Kidney (tissue), 14 donors: Measurements from ENCODE around the gene DENND6B. TPM values are rescaled to one million over a fixed set of nuclear protein-coding genes. Genes with fewer than 3 reads are reported as not detected.
A peak's percentile ranks its signal among the peaks of the same experiment; 100 is the strongest.

Experiments
- DNase-seq, 5 donors: peaks; one replicate each; pipeline ENCODE4 v3.0.0-alpha.2; 2013 to 2020
- FAIRE-seq: peaks from 2 replicates; lab custom pipeline; 2012; peaks lifted over from hg19 to GRCh38; lab: Jason Lieb, UNC
- H3K27ac ChIP-seq, 2 donors: one replicate each; pipeline ENCODE4 v1.7.0; 2013; ENCODE audit warnings: low read depth in 2 of 2, low read length in 2 of 2, inconsistent platforms in 1 of 2
- H3K27me3 ChIP-seq: one replicate; pipeline ENCODE4 v1.7.1; 2013; ENCODE audit warnings: low read length, inconsistent platforms; ENCODE audit not compliant: control insufficient read depth, insufficient read depth
- H3K36me3 ChIP-seq, 3 donors: one replicate each; pipeline versions ENCODE4 v1.7.0 to v1.7.1; 2013; ENCODE audit warnings: low read length in 3 of 3, control low read depth in 1 of 3, inconsistent platforms in 1 of 3; ENCODE audit not compliant: insufficient read depth in 3 of 3, control insufficient read depth in 2 of 3
- H3K4me1 ChIP-seq, 3 donors: one replicate each; pipeline versions ENCODE4 v1.7.0 to v1.7.1; 2013; ENCODE audit warnings: low read length in 3 of 3, inconsistent platforms in 1 of 3, low read depth in 1 of 3; ENCODE audit not compliant: control insufficient read depth in 2 of 3, insufficient read depth in 2 of 3
- H3K4me3 ChIP-seq, 3 donors: one replicate each; pipeline versions ENCODE4 v1.7.0 to v1.8.1; 2013; ENCODE audit warnings: low read length in 3 of 3, control low read depth in 1 of 3, inconsistent platforms in 1 of 3
- H3K9ac ChIP-seq, 3 donors: one replicate each; pipeline versions ENCODE4 v1.7.0 to v1.7.1; 2013; ENCODE audit warnings: low read length in 3 of 3, control low read depth in 1 of 3, inconsistent platforms in 1 of 3
- H3K9me3 ChIP-seq, 3 donors: one replicate each; pipeline versions ENCODE4 v1.7.0 to v1.7.1; 2013; ENCODE audit warnings: low read length in 3 of 3, control low read depth in 1 of 3, inconsistent platforms in 1 of 3; ENCODE audit not compliant: control insufficient read depth in 2 of 3, insufficient read depth in 1 of 3
- CTCF ChIP-seq: IDR thresholded peaks from 3 replicates; pipeline ENCODE4 v1.5.1; 2012; ENCODE audit warnings: mild to moderate bottlenecking, moderate library complexity, borderline replicate concordance; ENCODE audit not compliant: insufficient read depth; ENCODE audit errors: extremely low read depth
- intact Hi-C: fragments of 100-400 bp; cut with DNase I; formaldehyde crosslinking; loops from one replicate; pipeline ENCODE4 v1.11.1; 2022
- polyA plus RNA-seq: library from polyadenylated mRNA; stranded (reverse); fragments of 350-450 nt; fragmentation: Illumina TruSeq; extraction: RNeasy Lipid Tissue Mini Kit (QIAGEN cat#74804); gene quantifications from one replicate; pipeline ENCODE4 v1.2.3, GENCODE V29; 2014; ENCODE audit warnings: low read depth, low replicate concordance; ENCODE audit not compliant: insufficient read depth
- total RNA-seq: library from RNA; stranded (reverse); fragmentation: NEBNext Ultra II Directional; extraction: Animal tissue kit (Norgen Biotek cat#: 25700); gene quantifications from one replicate; pipeline ENCODE4 v1.2.1, GENCODE V29; 2021
- donor health status: control.
- donor health status: control.
- donor health status: control.
- donor health status: control.
- donor health status: control.
- donor health status: DM: yes; HTN: yes; CAD: no.
- donor health status: Normal renal cell carcinoma (clear cell type).

Gene DENND6B
- total and polyA plus RNA-seq, 2 donors from 2014 or later = 14.5 to 16.7 TPM

- peak within 1 kb of the TSS in 2 of 3 donors; percentile 34 to 56 for H3K4me3 ChIP-seq
- peaks cover 0 to 2% (median 0%) of the 10 kb centered on the region in 3 donors for H3K36me3 ChIP-seq
- DNase-seq (peak in 4 of 5 donors; percentile 30 to 91 (median 72)), FAIRE-seq (no peak)
- no peaks in the 10 kb centered on the region for H3K9me3 ChIP-seq
- peaks cover 0 to 25% (median 4%) of the 10 kb centered on the region in 3 donors for H3K4me1 ChIP-seq
- intact Hi-C loops = no loop called here
- peak within 1 kb of the TSS in 1 of 3 donors; percentile 3 for H3K9ac ChIP-seq
- TF ChIP-seq CTCF = no peak
- H3K27ac ChIP-seq = peak within 1 kb of the TSS; percentile 22 to 53
- H3K27me3 ChIP-seq = no peaks in the 10 kb centered on the region
Measured at GRCh38 chr22:50269970-50270665, 56.7 kb downstream of the DENND6B start, which contains the start of gene MAPK11. Gene MAPK11 (minus strand): TSS chr22:50270380. CDS start chr22:50270292, 88 bp downstream.

GRCh38 chr22:50269573-50269969 is 57.2 kb downstream of the DENND6B start:
- no peak overlapping the region for H3K27ac ChIP-seq
- no peak overlapping the region for H3K4me3 ChIP-seq
- H3K27me3 ChIP-seq = no peaks in the 10 kb centered on the region
- H3K36me3 ChIP-seq = no peaks in the 10 kb centered on the region
- FAIRE-seq (no peak), DNase-seq (peak in 1 of 5 donors; percentile 38)
- intact Hi-C loops = no loop called here
- peak overlapping the region in 1 of 3 donors; percentile 3 for H3K9ac ChIP-seq
- no peak for TF ChIP-seq CTCF
- peaks cover 0 to 25% (median 4%) of the 10 kb centered on the region in 3 donors for H3K4me1 ChIP-seq
- no peaks in the 10 kb centered on the region for H3K9me3 ChIP-seq

- intact Hi-C loops = no loop called here
- no peak for TF ChIP-seq CTCF
- no peak for FAIRE-seq
- DNase-seq = peak in 1 of 5 donors; percentile 54
- Histone ChIP-seq H3K9me3 (no peaks in the 10 kb centered on the region), H3K36me3 (no peaks in the 10 kb centered on the region), H3K4me3 (no peak overlapping the region), H3K27me3 (no peaks in the 10 kb centered on the region), H3K4me1 (peaks cover 0 to 25% (median 4%) of the 10 kb centered on the region in 3 donors), H3K9ac (no peak overlapping the region), H3K27ac (no peak overlapping the region)
Measured at GRCh38 chr22:50268655-50269113, 58.1 kb downstream of the DENND6B start.
